HEK293T (cell line): Measurements from ENCODE around the gene HIPK3.

Experiments used
- CTCF ChIA-PET: fragments of 350-600 bp; formaldehyde crosslinking; extraction: SDS; loops from one replicate; lab custom pipeline; 2021; ENCODE audit warnings: antibody characterized with exemption, inconsistent platforms; lab: Yijun Ruan, JAX
- POLR2A ChIA-PET: fragments of 350-600 bp; formaldehyde crosslinking; extraction: SDS; loops from one replicate; lab custom pipeline; 2020; ENCODE audit warnings: antibody characterized with exemption, inconsistent platforms; lab: Yijun Ruan, JAX
- DNase-seq: peaks from one replicate; pipeline ENCODE4 v3.0.0; 2012; ENCODE audit warnings: mixed read lengths; ENCODE audit errors: extremely low spot score
- ARNT ChIP-seq: fragments of 450-650 bp; IDR thresholded peaks from 2 replicates; pipeline ENCODE4 v1.6.1; 2017; ENCODE audit warnings: mild to moderate bottlenecking
- BHLHE40 ChIP-seq: fragments of 450-650 bp; IDR thresholded peaks from 2 replicates; pipeline ENCODE4 v1.6.1; 2016; ENCODE audit warnings: mild to moderate bottlenecking, moderate library complexity, borderline replicate concordance
- CTBP1 ChIP-seq: fragments of 450-650 bp; IDR thresholded peaks from 2 replicates; pipeline ENCODE4 v1.6.1; 2016; ENCODE audit warnings: borderline replicate concordance
- ELF4 ChIP-seq: fragments of 450-650 bp; IDR thresholded peaks from 2 replicates; pipeline ENCODE4 v1.6.1; 2017; ENCODE audit warnings: antibody characterized with exemption
- FOXA1 ChIP-seq: fragments of 450-650 bp; IDR thresholded peaks from 2 replicates; pipeline ENCODE4 v1.6.1; 2016; ENCODE audit warnings: mild to moderate bottlenecking
- FOXK2 ChIP-seq: fragments of 450-650 bp; IDR thresholded peaks from 2 replicates; pipeline ENCODE4 v1.6.1; 2016; ENCODE audit warnings: mild to moderate bottlenecking
- FOXM1 ChIP-seq: fragments of 450-650 bp; IDR thresholded peaks from 2 replicates; pipeline ENCODE4 v1.6.1; 2017; ENCODE audit warnings: mild to moderate bottlenecking, borderline replicate concordance
- HDGF ChIP-seq: fragments of 450-650 bp; IDR thresholded peaks from 2 replicates; pipeline ENCODE4 v1.6.1; 2017; ENCODE audit warnings: antibody characterized with exemption, borderline replicate concordance
- L3MBTL2 ChIP-seq: fragments of 450-650 bp; conservative IDR thresholded peaks from 2 replicates; pipeline ENCODE4 v1.6.1; 2016; ENCODE audit warnings: mild to moderate bottlenecking
- LEF1 ChIP-seq: fragments of 450-650 bp; IDR thresholded peaks from 2 replicates; pipeline ENCODE4 v1.6.1; 2017; ENCODE audit warnings: mild to moderate bottlenecking, borderline replicate concordance
- NFRKB ChIP-seq: fragments of 450-650 bp; IDR thresholded peaks from 2 replicates; pipeline ENCODE4 v1.6.1; 2016; ENCODE audit warnings: mild to moderate bottlenecking, moderate library complexity
- SP1 ChIP-seq: fragments of 450-650 bp; IDR thresholded peaks from 2 replicates; pipeline ENCODE4 v1.6.1; 2017
- SUZ12 ChIP-seq: fragments of 450-650 bp; IDR thresholded peaks from 2 replicates; pipeline ENCODE4 v1.6.1; 2016; ENCODE audit warnings: mild to moderate bottlenecking
- TARDBP ChIP-seq: fragments of 450-650 bp; IDR thresholded peaks from 2 replicates; pipeline ENCODE4 v1.6.1; 2016
- ZNF384 ChIP-seq: fragments of 450-650 bp; IDR thresholded peaks from 2 replicates; pipeline ENCODE4 v1.6.1; 2016
- TF ChIP-seq, protein P1 (sequence below): fragments of 450-650 bp; IDR thresholded peaks from 2 replicates; pipeline ENCODE4 v1.6.1; 2016

The HIPK3 gene

GRCh38 chr11:33271059-33271458, 13.9 kb downstream of the HIPK3 start:
- CTCF ChIA-PET = no interaction called here
- POLR2A ChIA-PET = no interaction called here
- DNase-seq = no peak
- TF ChIP-seq ELF4 (no peak), ARNT (no peak), FOXM1 (no peak), FOXA1 (no peak), SP1 (no peak), BHLHE40 (no peak), FOXK2 (no peak), NFRKB (no peak), ZNF384 (no peak)
- TF ChIP-seq, protein P1, sequence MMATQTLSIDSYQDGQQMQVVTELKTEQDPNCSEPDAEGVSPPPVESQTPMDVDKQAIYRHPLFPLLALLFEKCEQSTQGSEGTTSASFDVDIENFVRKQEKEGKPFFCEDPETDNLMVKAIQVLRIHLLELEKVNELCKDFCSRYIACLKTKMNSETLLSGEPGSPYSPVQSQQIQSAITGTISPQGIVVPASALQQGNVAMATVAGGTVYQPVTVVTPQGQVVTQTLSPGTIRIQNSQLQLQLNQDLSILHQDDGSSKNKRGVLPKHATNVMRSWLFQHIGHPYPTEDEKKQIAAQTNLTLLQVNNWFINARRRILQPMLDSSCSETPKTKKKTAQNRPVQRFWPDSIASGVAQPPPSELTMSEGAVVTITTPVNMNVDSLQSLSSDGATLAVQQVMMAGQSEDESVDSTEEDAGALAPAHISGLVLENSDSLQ = no peak

GRCh38 chr11:33272338-33273107, 15.3 kb downstream of the HIPK3 start:
- ChIA-PET CTCF (no interaction called here), POLR2A (no interaction called here)
- TF ChIP-seq L3MBTL2 (no peak), NFRKB (no peak), LEF1 (no peak), TARDBP (no peak), ARNT (no peak), FOXK2 (no peak), ZNF384 (no peak), HDGF (no peak), CTBP1 (no peak), FOXA1 (no peak), SUZ12 (no peak), SP1 (no peak), ELF4 (no peak), FOXM1 (no peak)
- TF ChIP-seq, protein P1 = no peak
- DNase-seq = no peak

- no peak for DNase-seq
- TF ChIP-seq FOXM1 (no peak), FOXK2 (no peak), TARDBP (no peak), CTBP1 (no peak), L3MBTL2 (no peak), SUZ12 (no peak), ELF4 (no peak), ZNF384 (no peak), HDGF (no peak), FOXA1 (no peak), NFRKB (no peak), ARNT (no peak)
- TF ChIP-seq, protein P1 = no peak
- CTCF ChIA-PET = no interaction called here
- POLR2A ChIA-PET = no interaction called here
Measured at GRCh38 chr11:33273656-33274055, 16.5 kb downstream of the HIPK3 start.

DNA sequence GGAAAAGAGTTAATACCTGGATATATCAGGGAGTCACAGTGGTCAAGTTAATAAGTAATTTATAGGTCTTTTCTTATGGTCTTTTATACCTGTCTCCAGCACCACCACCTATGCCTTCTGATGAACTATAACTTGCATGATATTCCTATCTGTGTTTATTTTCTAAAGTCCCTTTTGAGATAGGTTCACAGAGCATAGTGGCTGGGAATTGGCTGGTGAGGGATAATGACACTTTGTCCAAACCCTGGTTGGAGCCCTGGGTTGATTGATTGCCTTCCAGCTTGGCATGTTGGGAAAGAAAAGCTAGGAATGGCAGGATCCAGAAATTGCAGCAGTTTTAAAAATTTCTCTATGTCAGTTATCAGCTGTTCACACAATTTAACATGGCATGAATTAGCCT, 23.2 kb downstream of the HIPK3 start:
- POLR2A ChIA-PET = no interaction called here
- no peak for DNase-seq
- CTCF ChIA-PET = no interaction called here
- no peak for TF ChIP-seq CTBP1
- TF ChIP-seq HDGF = no peak
- TF ChIP-seq, protein P1 = no peak
- TF ChIP-seq L3MBTL2 = no peak
- TF ChIP-seq LEF1 = no peak
- TF ChIP-seq TARDBP = no peak
- no peak for TF ChIP-seq ELF4
- TF ChIP-seq FOXA1 = no peak
- TF ChIP-seq SUZ12 = no peak
- TF ChIP-seq FOXM1 = no peak
- TF ChIP-seq FOXK2 = no peak
- TF ChIP-seq ZNF384 = no peak

DNA sequence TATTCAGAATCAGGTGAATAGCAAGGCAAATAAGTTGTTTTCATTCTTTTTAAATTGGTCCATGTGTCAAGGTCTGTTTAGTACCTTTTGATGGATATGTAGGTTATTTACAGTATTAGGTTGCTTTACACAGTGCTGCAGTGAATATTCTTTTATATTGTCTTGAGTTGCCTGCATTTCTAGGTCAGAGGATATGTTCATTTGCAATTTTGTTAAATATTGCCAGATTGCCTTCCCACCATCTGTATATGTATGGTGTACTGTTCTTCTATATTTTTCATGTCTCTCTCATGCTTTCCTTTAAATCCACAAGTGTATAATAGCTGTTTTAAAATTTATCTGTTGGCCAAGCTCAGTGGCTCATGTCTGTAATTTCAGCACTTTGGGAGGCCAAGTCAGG, 24.6 kb downstream of the HIPK3 start:
- no peak for DNase-seq
- TF ChIP-seq FOXM1 (no peak), ZNF384 (no peak), ARNT (no peak), NFRKB (no peak), L3MBTL2 (no peak)
- TF ChIP-seq, protein P1 = no peak
- ChIA-PET CTCF (no interaction called here), POLR2A (no interaction called here)
